ENCODE data around the gene AMFR. TPM values are rescaled to one million over a fixed set of nuclear protein-coding genes. Genes with fewer than 3 reads are reported as not detected.

The AMFR gene
- total and polyA plus RNA-seq, 2 of the 8 experiments (the other 6 are each of a cell fraction or from before 2014, with no cell fraction given) = 18.6 to 21.7 TPM

- no peak for FAIRE-seq
- TF ChIP-seq HDAC2 (IDR thresholded peaks at IDR 0.05; ENCODE audit: borderline replicate concordance in 1 of 2, low read depth in 2 of 2, low read length in 2 of 2) (no peak), SRF (IDR thresholded peaks at IDR 0.05; ENCODE audit: low read depth, low read length) (no peak), SIX5 (IDR thresholded peaks at IDR 0.05; ENCODE audit: low read depth, low read length) (no peak), ATF3 (IDR thresholded peaks at IDR 0.05; ENCODE audit: insufficient read depth, low read depth, low read length) (no peak), USF2 (IDR thresholded peaks at IDR 0.05; ENCODE audit: low read length) (no peak), SP4 (IDR thresholded peaks at IDR 0.05; ENCODE audit: low read length) (no peak), ASH2L (IDR thresholded peaks at IDR 0.05; ENCODE audit: low read length) (no peak), EP300 (IDR thresholded peaks at IDR 0.05; ENCODE audit: borderline replicate concordance in 1 of 2, low read depth in 2 of 2, low read length in 2 of 2) (no peak), CBX8 (IDR thresholded peaks at IDR 0.05; ENCODE audit: borderline replicate concordance, low read depth, low read length) (no peak), SP2 (IDR thresholded peaks at IDR 0.05; ENCODE audit: low read length) (no peak)
Observed at GRCh38 chr16:56346131-56346890, 79.0 kb downstream of the AMFR start.

More at GRCh38 chr16:56346131-56346890, 79.0 kb downstream of the AMFR start:
- Histone ChIP-seq H3K9me3 (ENCODE audit: insufficient read depth in 2 of 2, low read depth in 1 of 2, low read length in 1 of 2) (no peaks in the 10 kb centered on the region), H2BK5ac (ENCODE audit: low read depth, low read length) (no peak overlapping the region), H2BK12ac (ENCODE audit: low read depth, low read length) (no peak overlapping the region), H3K18ac (ENCODE audit: extremely low read depth, low read length) (no peak overlapping the region), H3K4me1 (replicated peaks in 1 of 4; ENCODE audit: control insufficient read depth in 3 of 4, insufficient read depth in 4 of 4, low read length in 3 of 4) (0 out of 7 replicates have a peak, but pooled peaks cover 0 to 3% (median 0%) of the 10 kb centered on the region in 4 experiments), H2BK15ac (ENCODE audit: low read length) (no peak overlapping the region), H4K91ac (replicated peaks; ENCODE audit: insufficient read length, low read length) (no peak overlapping the region), H3K23ac (ENCODE audit: insufficient read length) (no peak overlapping the region), H4K8ac (ENCODE audit: extremely low read depth, insufficient read depth, low read length) (no peak overlapping the region), H3K4ac (replicated peaks; ENCODE audit: insufficient read length, low read depth, low read length) (no peak overlapping the region), H3K27ac (ENCODE audit: low read depth, low read length) (no peak overlapping the region), H3K79me1 (ENCODE audit: low read depth, low read length) (no peaks in the 10 kb centered on the region), H2AK5ac (ENCODE audit: low read depth, low read length) (no peak overlapping the region), H3K79me2 (ENCODE audit: control insufficient read depth in 1 of 2, insufficient read depth in 2 of 2, low read length in 2 of 2) (no peaks in the 10 kb centered on the region), H4K20me1 (replicated peaks in 1 of 2; ENCODE audit: control insufficient read depth in 1 of 2, insufficient read depth in 2 of 2, low read length in 2 of 2) (peaks cover 0 to 2% of the 10 kb centered on the region in 2 experiments), H2BK20ac (ENCODE audit: low read length) (no peak overlapping the region), H2BK120ac (replicated peaks; ENCODE audit: low read depth, low read length) (no peak overlapping the region), H4K5ac (ENCODE audit: insufficient read length, low read depth, low read length) (no peak overlapping the region), H2AFZ (ENCODE audit: low read length) (no peak overlapping the region), H3K14ac (ENCODE audit: insufficient read length) (no peak overlapping the region), H3K9ac (replicated peaks in 1 of 4; ENCODE audit: extremely low read depth in 1 of 4, low read depth in 3 of 4, low read length in 3 of 4) (no peak overlapping the region), H3K36me3 (ENCODE audit: control insufficient read depth in 2 of 4, insufficient read depth in 4 of 4, low read length in 3 of 4) (0 out of 8 replicates have a peak, but pooled peaks cover 0 to 2% (median 0%) of the 10 kb centered on the region in 4 experiments), H3K4me2 (ENCODE audit: insufficient read depth in 1 of 2, low read depth in 2 of 2, low read length in 2 of 2) (no peak overlapping the region), H3K23me2 (ENCODE audit: low read depth, low read length) (no peaks in the 10 kb centered on the region), H3K56ac (replicated peaks; ENCODE audit: insufficient read length, low read depth, low read length) (no peak overlapping the region), H3K27me3 (replicated peaks in 1 of 4; ENCODE audit: control insufficient read depth in 3 of 4, extremely low read depth in 1 of 4, insufficient read depth in 3 of 4, low read length in 3 of 4) (no peaks in the 10 kb centered on the region), H3K4me3 (ENCODE audit: extremely low read depth in 1 of 4, insufficient read depth in 2 of 4, low read depth in 3 of 4, low read length in 4 of 4) (no peak overlapping the region)
- POLR2A ChIA-PET (ENCODE audit: partially characterized antibody) = no interaction called here
- 88% methylated on average over 15 of the region's 15 CpGs; no CpG with 5 or more reads in 1 of the 2 experiments for WGBS, 2 experiments (ENCODE audit: extremely low coverage in 1 of 2, insufficient coverage in 1 of 2, insufficient read length in 1 of 2, insufficient replicate concordance in 2 of 2, low coverage in 1 of 2, low lambda C conversion rate in 2 of 2, missing lambda C conversion rate in 1 of 2)
- CTCF ChIA-PET (ENCODE audit: partially characterized antibody) = interaction anchor here (0.9 to 2.4 kb wide), 3 partner anchors 7 to 403 kb away, joined by 3 to 7 read pairs (median 3); no protein-coding TSS in a partner anchor
- DNase-seq (ENCODE audit: low read depth in 1 of 2, low spot score in 2 of 2) = no peak
